Stimulated activated naive CD8-positive, alpha-beta T cell treated with anti-CD3 and anti-CD28 coated beads, Interleukin-15, Interleukin-2, amounts not matched to agents 100 ng/mL and 50 ng/mL, for 24 hours (primary cell): Measurements from ENCODE around the gene CDK19.

Experiments used
- H3K27ac Mint-ChIP-seq: one replicate; pipeline ENCODE4 v1.8.0; 2021; ENCODE audit warnings: mild to moderate bottlenecking, mixed read lengths
- H3K27me3 Mint-ChIP-seq: one replicate; pipeline ENCODE4 v1.8.0; 2021; ENCODE audit warnings: mixed read lengths
- H3K36me3 Mint-ChIP-seq: one replicate; pipeline ENCODE4 v1.8.0; 2021; ENCODE audit warnings: low read depth, mixed read lengths
- H3K4me1 Mint-ChIP-seq: one replicate; pipeline ENCODE4 v1.8.0; 2021; ENCODE audit warnings: low read depth, mixed read lengths
- H3K4me3 Mint-ChIP-seq: one replicate; pipeline ENCODE4 v1.8.0; 2021; ENCODE audit warnings: mild to moderate bottlenecking, mixed read lengths
- H3K9me3 Mint-ChIP-seq: one replicate; pipeline ENCODE4 v1.8.0; 2021; ENCODE audit warnings: mixed read lengths

CDK19 gene

GRCh38 chr6:110626442-110626841, 188.8 kb downstream of the CDK19 start:
- no peak overlapping the region for H3K4me3 Mint-ChIP-seq
- H3K4me1 Mint-ChIP-seq, result no peaks in the 10 kb centered on the region
- H3K9me3 Mint-ChIP-seq, result no peaks in the 10 kb centered on the region
- H3K27ac Mint-ChIP-seq, result no peak overlapping the region
- no peaks in the 10 kb centered on the region for H3K27me3 Mint-ChIP-seq
- peaks cover 7% of the 10 kb centered on the region for H3K36me3 Mint-ChIP-seq

GRCh38 chr6:110625883-110626282, 189.4 kb downstream of the CDK19 start:
- no peaks in the 10 kb centered on the region for H3K9me3 Mint-ChIP-seq
- no peaks in the 10 kb centered on the region for H3K4me1 Mint-ChIP-seq
- no peak overlapping the region for H3K27ac Mint-ChIP-seq
- H3K36me3 Mint-ChIP-seq, result peaks cover 9% of the 10 kb centered on the region
- no peak overlapping the region for H3K4me3 Mint-ChIP-seq
- no peaks in the 10 kb centered on the region for H3K27me3 Mint-ChIP-seq

- Mint-ChIP-seq H3K4me3 (no peak overlapping the region), H3K9me3 (no peaks in the 10 kb centered on the region), H3K36me3 (peaks cover 23% of the 10 kb centered on the region), H3K27ac (no peak overlapping the region), H3K4me1 (peaks cover 6% of the 10 kb centered on the region), H3K27me3 (no peaks in the 10 kb centered on the region)
These were observed 192.2 kb downstream of the CDK19 start for GRCh38 chr6:110622912-110623578.

GRCh38 chr6:110621061-110621460, 194.2 kb downstream of the CDK19 start:
- Mint-ChIP-seq H3K9me3 (no peaks in the 10 kb centered on the region), H3K27me3 (no peaks in the 10 kb centered on the region), H3K36me3 (peaks cover 26% of the 10 kb centered on the region), H3K4me1 (peaks cover 14% of the 10 kb centered on the region), H3K27ac (no peak overlapping the region), H3K4me3 (no peak overlapping the region)

- peaks cover 26% of the 10 kb centered on the region for H3K36me3 Mint-ChIP-seq
These were observed 195.2 kb downstream of the CDK19 start for GRCh38 chr6:110620065-110620464.

GRCh38 chr6:110619275-110619908, 195.9 kb downstream of the CDK19 start:
- Mint-ChIP-seq H3K4me1 (peaks cover 14% of the 10 kb centered on the region), H3K27me3 (no peaks in the 10 kb centered on the region), H3K27ac (no peak overlapping the region), H3K4me3 (no peak overlapping the region), H3K9me3 (no peaks in the 10 kb centered on the region), H3K36me3 (peaks cover 26% of the 10 kb centered on the region)

More at GRCh38 chr6:110620065-110620464, 195.2 kb downstream of the CDK19 start:
- Mint-ChIP-seq H3K9me3 (no peaks in the 10 kb centered on the region), H3K4me3 (no peak overlapping the region), H3K27me3 (no peaks in the 10 kb centered on the region), H3K4me1 (peaks cover 14% of the 10 kb centered on the region), H3K27ac (no peak overlapping the region)

GRCh38 chr6:110618591-110619267, 196.5 kb downstream of the CDK19 start:
- no peaks in the 10 kb centered on the region for H3K9me3 Mint-ChIP-seq
- H3K4me1 Mint-ChIP-seq, result peaks cover 14% of the 10 kb centered on the region
- no peak overlapping the region for H3K4me3 Mint-ChIP-seq
- no peaks in the 10 kb centered on the region for H3K27me3 Mint-ChIP-seq
- H3K27ac Mint-ChIP-seq, result no peak overlapping the region
- peaks cover 28% of the 10 kb centered on the region for H3K36me3 Mint-ChIP-seq

- peaks cover 28% of the 10 kb centered on the region for H3K36me3 Mint-ChIP-seq
- no peaks in the 10 kb centered on the region for H3K27me3 Mint-ChIP-seq
- peaks cover 14% of the 10 kb centered on the region for H3K4me1 Mint-ChIP-seq
- H3K27ac Mint-ChIP-seq, result peak overlapping the region; percentile 29
- H3K9me3 Mint-ChIP-seq, result no peaks in the 10 kb centered on the region
- H3K4me3 Mint-ChIP-seq, result no peak overlapping the region
These were observed 198.2 kb downstream of the CDK19 start for GRCh38 chr6:110617057-110617456.

GRCh38 chr6:110615722-110616121, 199.5 kb downstream of the CDK19 start:
- peaks cover 20% of the 10 kb centered on the region for H3K36me3 Mint-ChIP-seq
- H3K4me1 Mint-ChIP-seq, result peaks cover 14% of the 10 kb centered on the region
- no peaks in the 10 kb centered on the region for H3K27me3 Mint-ChIP-seq

GRCh38 chr6:110614586-110614985, 200.7 kb downstream of the CDK19 start:
- Mint-ChIP-seq H3K9me3 (no peaks in the 10 kb centered on the region), H3K27ac (no peak overlapping the region), H3K4me3 (no peak overlapping the region), H3K4me1 (peaks cover 14% of the 10 kb centered on the region), H3K36me3 (peaks cover 9% of the 10 kb centered on the region), H3K27me3 (no peaks in the 10 kb centered on the region)

More at GRCh38 chr6:110615722-110616121, 199.5 kb downstream of the CDK19 start:
- Mint-ChIP-seq H3K4me3 (no peak overlapping the region), H3K27ac (no peak overlapping the region), H3K9me3 (no peaks in the 10 kb centered on the region)

- Mint-ChIP-seq H3K4me1 (peaks cover 14% of the 10 kb centered on the region), H3K36me3 (peaks cover 8% of the 10 kb centered on the region)
These were observed 201.2 kb downstream of the CDK19 start for GRCh38 chr6:110614106-110614505.

GRCh38 chr6:110613356-110613755, 201.9 kb downstream of the CDK19 start:
- H3K36me3 Mint-ChIP-seq, result peaks cover 8% of the 10 kb centered on the region
- H3K4me3 Mint-ChIP-seq, result no peak overlapping the region
- H3K9me3 Mint-ChIP-seq, result no peaks in the 10 kb centered on the region
- H3K27ac Mint-ChIP-seq, result no peak overlapping the region
- peaks cover 8% of the 10 kb centered on the region for H3K4me1 Mint-ChIP-seq
- no peaks in the 10 kb centered on the region for H3K27me3 Mint-ChIP-seq

More at GRCh38 chr6:110614106-110614505, 201.2 kb downstream of the CDK19 start:
- no peak overlapping the region for H3K27ac Mint-ChIP-seq
- H3K9me3 Mint-ChIP-seq, result no peaks in the 10 kb centered on the region
- no peaks in the 10 kb centered on the region for H3K27me3 Mint-ChIP-seq
- no peak overlapping the region for H3K4me3 Mint-ChIP-seq

- Mint-ChIP-seq H3K9me3 (no peaks in the 10 kb centered on the region), H3K27ac (no peak overlapping the region), H3K36me3 (peaks cover 5% of the 10 kb centered on the region), H3K4me3 (no peak overlapping the region), H3K4me1 (peaks cover 5% of the 10 kb centered on the region), H3K27me3 (no peaks in the 10 kb centered on the region)
These were observed 203.0 kb downstream of the CDK19 start for GRCh38 chr6:110612298-110612697.

GRCh38 chr6:110609101-110609500, 206.2 kb downstream of the CDK19 start:
- no peaks in the 10 kb centered on the region for H3K27me3 Mint-ChIP-seq
- H3K4me3 Mint-ChIP-seq, result no peak overlapping the region
- no peaks in the 10 kb centered on the region for H3K9me3 Mint-ChIP-seq
- H3K36me3 Mint-ChIP-seq, result no peaks in the 10 kb centered on the region
- H3K4me1 Mint-ChIP-seq, result no peaks in the 10 kb centered on the region
- H3K27ac Mint-ChIP-seq, result no peak overlapping the region

- Mint-ChIP-seq H3K9me3 (no peaks in the 10 kb centered on the region), H3K36me3 (no peaks in the 10 kb centered on the region), H3K27me3 (no peaks in the 10 kb centered on the region), H3K4me3 (no peak overlapping the region), H3K27ac (no peak overlapping the region), H3K4me1 (no peaks in the 10 kb centered on the region)
These were observed 207.1 kb downstream of the CDK19 start for GRCh38 chr6:110608151-110608550.
